Activated CD4-positive, alpha-beta T cell treated with anti-CD3 and anti-CD28 coated beads, Interleukin-2, amount 10 ng/mL, durations not matched to agents 7 days and 5 days (primary cell): ENCODE data around the gene C20orf96. TPM values are rescaled to one million over a fixed set of nuclear protein-coding genes. Genes with fewer than 3 reads are reported as not detected.
A peak's percentile ranks its signal among the peaks of the same experiment; 100 is the strongest.
"Not testable (repeated sequence)": the region's sequence is repeated elsewhere in the genome, so short reads cannot be mapped to it uniquely, and the experiment has no call there.

Experiments used
- CTCF ChIA-PET: fragments of 350-600 bp; sonication (Branson Sonifier 250); formaldehyde crosslinking; loops from one replicate; lab custom pipeline; 2021; ENCODE audit warnings: antibody characterized with exemption; lab: Charles Lee
- POLR2A ChIA-PET: fragments of 350-600 bp; sonication (Branson Sonifier 250); formaldehyde crosslinking; loops from one replicate; lab custom pipeline; 2021; ENCODE audit warnings: antibody characterized with exemption; lab: Charles Lee
- DNase-seq: peaks from one replicate; pipeline ENCODE4 v3.0.0-alpha.2; 2020
- H3K27ac Mint-ChIP-seq: one replicate; pipeline ENCODE4 v1.8.0; 2021; ENCODE audit warnings: mild to moderate bottlenecking, moderate library complexity, mixed read lengths
- H3K27me3 Mint-ChIP-seq: one replicate; pipeline ENCODE4 v1.8.0; 2021; ENCODE audit warnings: mixed read lengths
- H3K36me3 Mint-ChIP-seq: one replicate; pipeline ENCODE4 v1.8.0; 2021; ENCODE audit warnings: low read depth, mixed read lengths
- H3K4me1 Mint-ChIP-seq: one replicate; pipeline ENCODE4 v1.8.0; 2021; ENCODE audit warnings: mixed read lengths
- H3K4me3 Mint-ChIP-seq: one replicate; pipeline ENCODE4 v1.8.0; 2021; ENCODE audit warnings: mild to moderate bottlenecking, moderate library complexity, mixed read lengths
- H3K9me3 Mint-ChIP-seq: one replicate; pipeline ENCODE4 v1.8.0; 2021; ENCODE audit warnings: mixed read lengths
- total RNA-seq, 2 experiments: library from RNA; stranded (reverse); gene quantifications; one replicate each; pipeline ENCODE4 v1.2.3, GENCODE V29; 2021

C20orf96 gene
- total RNA-seq, 2 experiments from 2014 or later = 7.8 to 8.2 TPM

DNA sequence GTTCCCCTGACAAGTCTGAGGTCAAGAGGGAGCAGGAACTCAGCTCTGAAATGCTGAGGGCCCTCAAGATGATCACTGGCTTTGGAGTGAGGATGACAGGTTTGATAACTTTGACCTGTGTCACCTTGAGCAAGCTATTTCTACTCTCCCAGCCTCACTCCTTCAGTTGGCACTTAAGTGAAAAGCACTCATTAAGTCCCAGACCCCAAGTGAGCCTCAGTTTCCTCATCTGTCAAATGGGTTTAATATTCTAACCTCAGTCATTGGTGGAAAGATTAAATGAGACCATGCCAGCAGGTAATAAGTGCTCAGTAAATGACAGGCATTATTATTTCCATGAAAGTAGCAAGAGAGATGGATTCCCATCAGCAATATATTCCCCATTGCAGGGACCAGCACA lies 19.0 kb downstream of the C20orf96 start:
- DNase-seq = no peak
- POLR2A ChIA-PET = no interaction called here
- Mint-ChIP-seq H3K27me3 (no peaks in the 10 kb centered on the region), H3K4me1 (peaks cover 7% of the 10 kb centered on the region), H3K27ac (no peak overlapping the region), H3K36me3 (peaks cover 3% of the 10 kb centered on the region), H3K9me3 (no peaks in the 10 kb centered on the region), H3K4me3 (no peak overlapping the region)
- CTCF ChIA-PET = interaction anchor here (0.6 kb wide), 1 partner anchor 18 kb away, joined by 4 read pairs; no protein-coding TSS in a partner anchor

DNA sequence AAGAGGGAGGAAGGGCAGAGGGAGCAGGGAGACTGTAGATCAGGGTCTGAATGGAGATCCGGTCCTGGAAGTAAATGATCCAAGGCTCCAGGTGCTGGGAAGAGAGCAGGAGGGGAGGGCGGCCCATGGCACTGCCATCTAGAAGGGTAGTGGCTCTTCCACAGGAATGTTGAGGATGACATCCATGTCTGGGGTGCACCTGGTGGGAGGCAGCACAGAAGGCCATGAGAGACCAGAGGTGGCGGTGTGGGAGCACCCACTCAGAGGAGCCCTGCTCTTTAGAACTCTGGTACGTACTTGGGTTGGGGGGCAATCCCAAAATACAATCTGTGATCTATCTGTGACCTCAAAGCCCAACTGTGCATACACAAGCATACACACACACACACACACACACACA lies 19.5 kb downstream of the C20orf96 start:
- DNase-seq = no peak
- no peak overlapping the region for H3K27ac Mint-ChIP-seq
- peaks cover under 1% of the 10 kb centered on the region for H3K36me3 Mint-ChIP-seq
- H3K4me3 Mint-ChIP-seq = no peak overlapping the region
- CTCF ChIA-PET = interaction anchor here (0.6 kb wide), 1 partner anchor 17 kb away, joined by 4 read pairs; no protein-coding TSS in a partner anchor
- H3K9me3 Mint-ChIP-seq = no peaks in the 10 kb centered on the region
- H3K4me1 Mint-ChIP-seq = peaks cover 11% of the 10 kb centered on the region
- POLR2A ChIA-PET = no interaction called here
- H3K27me3 Mint-ChIP-seq = peaks cover 2% of the 10 kb centered on the region

DNA sequence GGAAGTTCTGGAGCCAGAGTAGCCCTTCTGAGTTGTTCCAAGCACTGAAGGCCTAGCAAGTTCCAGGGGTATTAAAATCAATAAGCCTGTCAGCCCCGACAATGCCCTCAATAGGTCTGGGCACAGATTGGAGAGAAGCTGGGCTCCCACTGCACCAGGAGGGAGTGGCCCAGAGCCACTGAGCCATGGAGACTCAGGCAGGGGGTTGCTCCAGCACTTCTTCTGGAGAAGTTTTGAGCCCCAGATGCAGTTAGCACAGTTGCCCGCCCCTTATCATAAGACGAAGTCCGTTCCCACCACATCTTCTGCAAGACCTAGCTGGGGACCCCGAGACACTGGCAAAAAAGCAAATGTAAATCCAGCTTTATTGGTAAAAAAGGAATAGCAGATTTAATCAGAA lies 20.0 kb downstream of the C20orf96 start:
- no peak for DNase-seq
- CTCF ChIA-PET = no interaction called here
- H3K4me1 Mint-ChIP-seq = peaks cover 11% of the 10 kb centered on the region
- H3K9me3 Mint-ChIP-seq = no peaks in the 10 kb centered on the region
- peaks cover 5% of the 10 kb centered on the region for H3K27me3 Mint-ChIP-seq
- no peak overlapping the region for H3K4me3 Mint-ChIP-seq
- POLR2A ChIA-PET = no interaction called here
- H3K27ac Mint-ChIP-seq = no peak overlapping the region
- no peaks in the 10 kb centered on the region for H3K36me3 Mint-ChIP-seq

DNA sequence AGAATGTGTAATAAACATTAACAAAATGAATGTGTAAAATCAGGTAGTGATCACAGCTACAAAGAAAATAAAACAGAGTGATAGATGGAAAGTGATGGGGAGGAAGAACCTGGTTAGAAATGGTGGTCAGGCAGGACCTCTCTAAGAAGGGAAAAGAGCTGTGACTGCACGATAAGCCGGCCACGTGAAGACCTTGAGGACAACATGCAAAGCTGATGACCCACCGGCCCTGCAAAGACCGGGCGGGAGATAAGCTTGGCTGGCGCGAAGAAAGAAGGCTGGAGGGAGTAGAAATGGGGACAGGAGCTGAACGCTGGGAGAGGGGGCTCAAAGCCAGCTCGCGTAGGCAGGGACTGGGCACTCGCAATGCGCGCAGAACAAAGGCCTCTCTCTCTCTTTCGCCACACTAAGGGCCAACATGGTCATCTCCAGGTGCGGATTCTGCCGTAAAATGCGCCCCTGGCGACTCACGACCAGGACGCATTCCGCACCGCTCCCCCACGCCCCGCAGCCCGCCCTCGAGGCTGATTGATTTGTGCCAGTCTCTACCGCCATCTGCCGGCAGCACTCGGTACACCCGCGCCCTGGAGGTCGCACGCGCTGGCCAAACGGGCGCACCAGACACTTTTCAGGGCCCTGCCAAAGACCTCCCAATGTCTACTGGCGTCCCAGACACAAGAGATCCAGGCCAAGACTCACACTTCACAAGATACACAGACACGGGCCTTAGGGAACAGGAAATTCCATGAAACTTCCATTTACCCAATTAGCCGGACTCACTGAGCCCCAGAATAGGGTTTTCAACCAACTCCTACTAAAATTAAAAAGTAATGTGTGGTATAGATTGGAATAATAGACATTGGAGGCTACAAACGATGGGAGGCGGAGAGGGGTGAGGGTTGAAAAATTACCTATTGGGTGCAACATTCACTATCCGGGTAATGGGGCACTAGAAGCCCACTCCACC lies 23.7 kb downstream of the C20orf96 start:
- DNase-seq = peak; percentile 91
- POLR2A ChIA-PET = interaction anchor here (0.7 kb wide), 1 partner anchor 29 kb away, joined by 3 read pairs; no protein-coding TSS in a partner anchor
- H3K9me3 Mint-ChIP-seq = no peaks in the 10 kb centered on the region
- CTCF ChIA-PET = interaction anchor here (0.6 to 1.5 kb wide), 12 partner anchors 9 to 66 kb away, joined by 3 to 6 read pairs (median 3); partner anchors contain the start of genes DEFB129 and DEFB132
- peaks cover 11% of the 10 kb centered on the region for H3K4me1 Mint-ChIP-seq
- H3K4me3 Mint-ChIP-seq = peak overlapping the region; percentile 68
- H3K27ac Mint-ChIP-seq = peak overlapping the region; percentile 28
- no peaks in the 10 kb centered on the region for H3K36me3 Mint-ChIP-seq
- H3K27me3 Mint-ChIP-seq = peaks cover 5% of the 10 kb centered on the region

- CTCF ChIA-PET = interaction anchor here (0.7 to 1.0 kb wide), 2 partner anchors 9 to 17 kb away, joined by 3 read pairs; no protein-coding TSS in a partner anchor
- no peak for DNase-seq
- Mint-ChIP-seq H3K9me3 (no peaks in the 10 kb centered on the region), H3K27ac (no peak overlapping the region), H3K27me3 (peaks cover 5% of the 10 kb centered on the region), H3K4me1 (peaks cover 18% of the 10 kb centered on the region), H3K36me3 (no peaks in the 10 kb centered on the region), H3K4me3 (no peak overlapping the region)
- POLR2A ChIA-PET = no interaction called here
Observed at GRCh38 chr20:263701-264100, 26.8 kb downstream of the C20orf96 start.

GRCh38 chr20:259981-260380 lies 30.6 kb downstream of the C20orf96 start:
- Mint-ChIP-seq H3K9me3 (no peaks in the 10 kb centered on the region), H3K27ac (no peak overlapping the region), H3K4me3 (no peak overlapping the region), H3K27me3 (peaks cover 3% of the 10 kb centered on the region), H3K4me1 (peaks cover 16% of the 10 kb centered on the region), H3K36me3 (no peaks in the 10 kb centered on the region)
- CTCF ChIA-PET = no interaction called here
- no peak for DNase-seq
- POLR2A ChIA-PET = no interaction called here

GRCh38 chr20:258963-259362 lies 31.6 kb downstream of the C20orf96 start:
- Mint-ChIP-seq H3K4me1 (peaks cover 16% of the 10 kb centered on the region), H3K27ac (no peak overlapping the region), H3K9me3 (no peaks in the 10 kb centered on the region), H3K36me3 (no peaks in the 10 kb centered on the region), H3K4me3 (no peak overlapping the region), H3K27me3 (peaks cover 3% of the 10 kb centered on the region)
- ChIA-PET POLR2A (interaction anchor here (0.7 kb wide), 1 partner anchor 21 kb away, joined by 5 read pairs; no protein-coding TSS in a partner anchor), CTCF (interaction anchor here (1.0 to 1.4 kb wide), 2 partner anchors 21 to 72 kb away, joined by 3 to 5 read pairs; no protein-coding TSS in a partner anchor)
- peak; percentile 12 for DNase-seq

GRCh38 chr20:258269-258858 lies 32.2 kb downstream of the C20orf96 start:
- peaks cover 16% of the 10 kb centered on the region for H3K4me1 Mint-ChIP-seq
- no peaks in the 10 kb centered on the region for H3K36me3 Mint-ChIP-seq
- no peak for DNase-seq
- no peaks in the 10 kb centered on the region for H3K9me3 Mint-ChIP-seq
- ChIA-PET POLR2A (no interaction called here), CTCF (interaction anchor here (1.0 to 1.4 kb wide), 3 partner anchors 20 to 73 kb away, joined by 3 to 5 read pairs (median 3); no protein-coding TSS in a partner anchor)
- no peak overlapping the region for H3K4me3 Mint-ChIP-seq
- H3K27ac Mint-ChIP-seq = no peak overlapping the region
- peaks cover 3% of the 10 kb centered on the region for H3K27me3 Mint-ChIP-seq

- Mint-ChIP-seq H3K4me3 (no peak within 1 kb of the TSS), H3K27me3 (peaks cover 3% of the 10 kb centered on the region), H3K27ac (no peak within 1 kb of the TSS), H3K36me3 (no peaks in the 10 kb centered on the region), H3K9me3 (no peaks in the 10 kb centered on the region), H3K4me1 (peaks cover 16% of the 10 kb centered on the region)
- ChIA-PET POLR2A (no interaction called here), CTCF (interaction anchor here (1.0 to 1.2 kb wide), 2 partner anchors 9 to 24 kb away, joined by 3 to 6 read pairs; no protein-coding TSS in a partner anchor)
- no peak for DNase-seq
Observed at GRCh38 chr20:257419-257818, 33.1 kb downstream of the C20orf96 start, which contains the start of gene DEFB132. Gene DEFB132, plus strand, starts transcription at chr20:257724. Its CDS starts 55 bp downstream, at chr20:257779.

GRCh38 chr20:253447-253846 lies 37.1 kb downstream of the C20orf96 start:
- CTCF ChIA-PET = interaction anchor here (0.6 to 0.9 kb wide), 2 partner anchors 13 to 85 kb away, joined by 4 to 6 read pairs; no protein-coding TSS in a partner anchor
- H3K36me3 Mint-ChIP-seq, POLR2A ChIA-PET, DNase-seq, H3K9me3 Mint-ChIP-seq, H3K4me3 Mint-ChIP-seq, H3K27ac Mint-ChIP-seq, H3K27me3 Mint-ChIP-seq: not testable (repeated sequence)
- H3K4me1 Mint-ChIP-seq = peaks cover 14% of the 10 kb centered on the region

- ChIA-PET POLR2A (no interaction called here), CTCF (interaction anchor here (0.6 to 0.9 kb wide), 2 partner anchors 14 to 85 kb away, joined by 4 to 6 read pairs; no protein-coding TSS in a partner anchor)
- no peak overlapping the region for H3K4me3 Mint-ChIP-seq
- no peaks in the 10 kb centered on the region for H3K9me3 Mint-ChIP-seq
- H3K36me3 Mint-ChIP-seq = no peaks in the 10 kb centered on the region
- H3K4me1 Mint-ChIP-seq = peaks cover 9% of the 10 kb centered on the region
- peaks cover 3% of the 10 kb centered on the region for H3K27me3 Mint-ChIP-seq
- no peak for DNase-seq
- no peak overlapping the region for H3K27ac Mint-ChIP-seq
Observed at GRCh38 chr20:252801-253200, 37.7 kb downstream of the C20orf96 start.

DNA sequence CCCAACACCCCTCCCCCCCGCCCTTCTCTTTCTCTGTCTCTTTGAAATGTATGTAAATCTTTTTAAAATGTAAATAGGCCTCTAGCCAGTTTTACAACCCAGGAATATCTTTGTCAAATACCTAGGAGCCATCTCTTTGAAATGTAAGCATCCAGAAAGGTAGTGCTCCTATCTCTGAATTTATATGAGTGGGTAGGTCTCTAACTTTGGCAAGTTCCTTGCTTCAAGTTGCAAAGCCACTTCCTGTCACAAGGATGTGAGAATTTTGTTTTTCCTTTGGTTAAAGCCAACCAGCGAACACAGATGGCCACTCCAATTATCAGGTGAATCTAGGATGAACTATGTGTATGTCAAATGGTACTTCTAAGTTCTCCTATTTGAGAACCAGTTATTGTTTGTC lies 39.2 kb downstream of the C20orf96 start:
- ChIA-PET POLR2A (no interaction called here), CTCF (no interaction called here)
- DNase-seq = no peak
- Mint-ChIP-seq H3K4me1 (peaks cover 9% of the 10 kb centered on the region), H3K36me3 (peaks cover 4% of the 10 kb centered on the region), H3K9me3 (peaks cover 3% of the 10 kb centered on the region), H3K27me3 (peaks cover 3% of the 10 kb centered on the region), H3K27ac (no peak overlapping the region), H3K4me3 (no peak overlapping the region)
